ENCODE data around the gene PCDH9.
A peak's percentile ranks its signal among the peaks of the same experiment; 100 is the strongest.
"Not testable (repeated sequence)": the region's sequence is repeated elsewhere in the genome, so short reads cannot be mapped to it uniquely, and the experiment has no call there.

PCDH9 gene

GRCh38 chr13:66781241-66781640 lies 448.9 kb downstream of the PCDH9 start:
- no peak overlapping the region for H3K4me3 ChIP-seq (ENCODE audit: low read depth, low read length)
- DNase-seq (ENCODE audit: low read depth), result no peak
- TF ChIP-seq, protein P1, sequence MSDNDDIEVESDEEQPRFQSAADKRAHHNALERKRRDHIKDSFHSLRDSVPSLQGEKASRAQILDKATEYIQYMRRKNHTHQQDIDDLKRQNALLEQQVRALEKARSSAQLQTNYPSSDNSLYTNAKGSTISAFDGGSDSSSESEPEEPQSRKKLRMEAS (IDR thresholded peaks at IDR 0.05; ENCODE audit: low read depth, low read length), result no peak
- TF ChIP-seq POLR2A (IDR thresholded peaks at IDR 0.05; ENCODE audit: extremely low read depth, insufficient read length) (no peak), MYC (IDR thresholded peaks at IDR 0.05; ENCODE audit: low read depth, low read length) (no peak), CTCF (IDR thresholded peaks at IDR 0.05; ENCODE audit: low read depth, low read length) (no peak)

DNA sequence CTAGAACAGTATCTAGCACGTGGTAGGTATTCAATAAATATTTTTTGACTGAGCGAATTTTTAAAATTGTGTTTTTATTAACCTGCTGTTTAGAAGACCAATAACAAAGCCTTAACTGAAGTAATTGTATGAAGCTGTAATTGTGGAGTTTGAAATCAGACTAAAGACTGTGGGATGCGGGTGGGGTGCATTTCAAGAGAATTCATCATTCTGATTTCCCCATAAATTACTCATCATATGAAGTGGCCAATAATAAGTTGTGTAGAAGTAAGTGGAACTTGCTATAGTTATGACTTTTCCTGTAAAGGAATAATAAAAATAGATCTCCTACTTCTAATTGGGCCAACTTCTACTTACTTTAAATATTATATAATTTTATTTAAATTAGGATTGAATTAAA lies 449.3 kb downstream of the PCDH9 start:
- H3K4me3 ChIP-seq (ENCODE audit: low read depth, low read length), result no peak overlapping the region
- DNase-seq (ENCODE audit: low read depth), result no peak
- TF ChIP-seq, protein P1 (IDR thresholded peaks at IDR 0.05; ENCODE audit: low read depth, low read length), result no peak
- TF ChIP-seq MYC (IDR thresholded peaks at IDR 0.05; ENCODE audit: low read depth, low read length) (no peak), CTCF (IDR thresholded peaks at IDR 0.05; ENCODE audit: low read depth, low read length) (no peak), POLR2A (IDR thresholded peaks at IDR 0.05; ENCODE audit: extremely low read depth, insufficient read length) (no peak)

- DNase-seq (ENCODE audit: low read depth), result peak; percentile 2
- H3K4me3 ChIP-seq (ENCODE audit: low read depth, low read length), result no peak overlapping the region
- TF ChIP-seq POLR2A (IDR thresholded peaks at IDR 0.05; ENCODE audit: extremely low read depth, insufficient read length) (no peak), MYC (IDR thresholded peaks at IDR 0.05; ENCODE audit: low read depth, low read length) (no peak), CTCF (IDR thresholded peaks at IDR 0.05; ENCODE audit: low read depth, low read length) (no peak)
- TF ChIP-seq, protein P1 (IDR thresholded peaks at IDR 0.05; ENCODE audit: low read depth, low read length), result no peak
These were observed 451.7 kb downstream of the PCDH9 start for GRCh38 chr13:66778461-66778860.

GRCh38 chr13:66775196-66775595 lies 454.9 kb downstream of the PCDH9 start:
- DNase-seq (ENCODE audit: low read depth), result no peak
- no peak overlapping the region for H3K4me3 ChIP-seq (ENCODE audit: low read depth, low read length)
- TF ChIP-seq MYC (IDR thresholded peaks at IDR 0.05; ENCODE audit: low read depth, low read length), result no peak
- TF ChIP-seq, protein P1 (IDR thresholded peaks at IDR 0.05; ENCODE audit: low read depth, low read length), result no peak
- no peak for TF ChIP-seq CTCF (IDR thresholded peaks at IDR 0.05; ENCODE audit: low read depth, low read length)
- no peak for TF ChIP-seq POLR2A (IDR thresholded peaks at IDR 0.05; ENCODE audit: extremely low read depth, insufficient read length)

DNA sequence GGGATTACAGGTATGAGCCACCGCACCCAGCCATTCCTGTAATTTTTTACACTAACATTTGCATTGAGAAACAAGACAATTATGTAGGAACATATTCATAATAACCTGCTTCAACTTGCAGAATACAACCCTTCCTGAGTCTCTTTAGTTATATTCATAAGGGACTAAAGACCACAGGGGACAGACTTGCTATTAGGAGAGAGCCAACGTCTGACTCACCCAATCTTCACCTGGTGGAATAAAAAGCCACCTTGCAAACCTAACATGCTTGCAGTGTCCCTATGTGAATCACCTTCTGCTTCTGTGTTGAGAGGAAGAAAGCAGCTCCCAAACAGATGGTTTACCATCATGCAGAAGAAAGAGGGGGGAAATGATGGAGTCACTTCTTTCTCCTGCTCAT lies 456.1 kb downstream of the PCDH9 start:
- H3K4me3 ChIP-seq (ENCODE audit: low read depth, low read length), result no peak overlapping the region
- TF ChIP-seq POLR2A (IDR thresholded peaks at IDR 0.05; ENCODE audit: extremely low read depth, insufficient read length) (no peak), CTCF (IDR thresholded peaks at IDR 0.05; ENCODE audit: low read depth, low read length) (no peak), MYC (IDR thresholded peaks at IDR 0.05; ENCODE audit: low read depth, low read length) (no peak)
- TF ChIP-seq, protein P1 (IDR thresholded peaks at IDR 0.05; ENCODE audit: low read depth, low read length), result no peak
- no peak for DNase-seq (ENCODE audit: low read depth)

- TF ChIP-seq CTCF (IDR thresholded peaks at IDR 0.05; ENCODE audit: low read depth, low read length) (no peak), POLR2A (IDR thresholded peaks at IDR 0.05; ENCODE audit: extremely low read depth, insufficient read length) (no peak), MYC (IDR thresholded peaks at IDR 0.05; ENCODE audit: low read depth, low read length) (no peak)
- TF ChIP-seq, protein P1 (IDR thresholded peaks at IDR 0.05; ENCODE audit: low read depth, low read length), result no peak
- H3K4me3 ChIP-seq (ENCODE audit: low read depth, low read length), result no peak overlapping the region
- no peak for DNase-seq (ENCODE audit: low read depth)
These were observed 464.6 kb downstream of the PCDH9 start for GRCh38 chr13:66765559-66765958.

DNA sequence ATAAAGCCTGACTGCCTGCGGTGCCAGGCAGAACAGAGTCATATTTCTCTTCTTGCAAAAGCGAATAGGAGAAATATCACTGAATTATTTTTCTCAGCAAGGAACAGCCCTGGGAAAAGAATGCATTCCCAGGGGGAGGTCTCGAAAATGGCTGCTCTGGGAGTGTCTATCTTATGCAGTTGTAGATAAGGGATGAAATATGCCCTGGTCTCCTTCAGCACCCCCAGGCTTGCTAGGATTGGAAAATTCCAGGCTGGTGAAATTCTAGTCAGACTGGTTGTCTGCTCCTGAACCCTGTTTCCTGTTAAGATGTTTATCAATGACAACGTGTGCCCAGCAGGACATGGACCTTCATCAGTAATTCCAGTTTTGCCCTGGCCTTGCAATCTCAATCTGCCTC lies 469.5 kb downstream of the PCDH9 start:
- DNase-seq (ENCODE audit: low read depth); H3K4me3 ChIP-seq (ENCODE audit: low read depth, low read length): not testable (repeated sequence)
